HL-60/S4 treated with phorbol 12-myristate 13-acetate at 8.2 ng/mL for 4 days and 3 days (cell line): ENCODE data around the gene CD209.
"Not testable (repeated sequence)": the region's sequence is repeated elsewhere in the genome, so short reads cannot be mapped to it uniquely, and the experiment has no call there.

Experiments used
- in situ Hi-C: fragments of 300-500 bp; cut with MboI; formaldehyde crosslinking; loops from 2 replicates; pipeline ENCODE4 v1.15.0; 2022; ENCODE audit warnings: low sequenced_read_pairs

The CD209 gene

GRCh38 chr19:7746903-7747884 lies at the start of gene CD209:
Gene CD209 (minus strand): TSS chr19:7747534. CDS start chr19:7747511, 23 bp downstream.
- in situ Hi-C loops, result no loop called here

- in situ Hi-C loops, result no loop called here
Observed at GRCh38 chr19:7795555-7796161, 48.3 kb upstream of the CD209 start.

- in situ Hi-C loops, result no loop called here
Observed at GRCh38 chr19:7793493-7793892, 46.2 kb upstream of the CD209 start.

GRCh38 chr19:7792701-7793100 lies 45.4 kb upstream of the CD209 start:
- in situ Hi-C loops, result not testable (repeated sequence)

GRCh38 chr19:7792281-7792680 lies 44.9 kb upstream of the CD209 start:
- in situ Hi-C loops, result no loop called here

- in situ Hi-C loops, result no loop called here
Observed at GRCh38 chr19:7790416-7790815, 43.1 kb upstream of the CD209 start.

GRCh38 chr19:7789447-7789846 lies 42.1 kb upstream of the CD209 start:
- in situ Hi-C loops, result no loop called here

GRCh38 chr19:7788933-7789323 lies 41.6 kb upstream of the CD209 start:
- in situ Hi-C loops, result no loop called here

GRCh38 chr19:7788178-7788932 lies 41.0 kb upstream of the CD209 start:
- in situ Hi-C loops, result no loop called here

- in situ Hi-C loops, result no loop called here
Observed at GRCh38 chr19:7787602-7788177, 40.4 kb upstream of the CD209 start.

GRCh38 chr19:7787141-7787540 lies 39.8 kb upstream of the CD209 start:
- in situ Hi-C loops, result no loop called here

- in situ Hi-C loops, result no loop called here
Observed at GRCh38 chr19:7784856-7785255, 37.5 kb upstream of the CD209 start.

GRCh38 chr19:7783991-7784423 lies 36.7 kb upstream of the CD209 start:
- in situ Hi-C loops, result no loop called here

GRCh38 chr19:7781157-7781556 lies 33.8 kb upstream of the CD209 start:
- in situ Hi-C loops, result no loop called here

GRCh38 chr19:7779631-7780486 lies 32.5 kb upstream of the CD209 start:
- in situ Hi-C loops, result no loop called here

- in situ Hi-C loops, result no loop called here
Observed at GRCh38 chr19:7778081-7778480, 30.7 kb upstream of the CD209 start.

- in situ Hi-C loops, result no loop called here
Observed at GRCh38 chr19:7775761-7776160, 28.4 kb upstream of the CD209 start.

- in situ Hi-C loops, result no loop called here
Observed at GRCh38 chr19:7773841-7774240, 26.5 kb upstream of the CD209 start.

GRCh38 chr19:7772752-7773291 lies 25.5 kb upstream of the CD209 start:
- in situ Hi-C loops, result no loop called here

- in situ Hi-C loops, result no loop called here
Observed at GRCh38 chr19:7771072-7771471, 23.7 kb upstream of the CD209 start.
